ENCODE measurements around the gene STX16. TPM values are rescaled to one million over a fixed set of nuclear protein-coding genes. Genes with fewer than 3 reads are reported as not detected.

STX16 gene
- total RNA-seq, 4 donors from 2014 or later = 26.1 to 90.4 (median 47.8) TPM

DNA sequence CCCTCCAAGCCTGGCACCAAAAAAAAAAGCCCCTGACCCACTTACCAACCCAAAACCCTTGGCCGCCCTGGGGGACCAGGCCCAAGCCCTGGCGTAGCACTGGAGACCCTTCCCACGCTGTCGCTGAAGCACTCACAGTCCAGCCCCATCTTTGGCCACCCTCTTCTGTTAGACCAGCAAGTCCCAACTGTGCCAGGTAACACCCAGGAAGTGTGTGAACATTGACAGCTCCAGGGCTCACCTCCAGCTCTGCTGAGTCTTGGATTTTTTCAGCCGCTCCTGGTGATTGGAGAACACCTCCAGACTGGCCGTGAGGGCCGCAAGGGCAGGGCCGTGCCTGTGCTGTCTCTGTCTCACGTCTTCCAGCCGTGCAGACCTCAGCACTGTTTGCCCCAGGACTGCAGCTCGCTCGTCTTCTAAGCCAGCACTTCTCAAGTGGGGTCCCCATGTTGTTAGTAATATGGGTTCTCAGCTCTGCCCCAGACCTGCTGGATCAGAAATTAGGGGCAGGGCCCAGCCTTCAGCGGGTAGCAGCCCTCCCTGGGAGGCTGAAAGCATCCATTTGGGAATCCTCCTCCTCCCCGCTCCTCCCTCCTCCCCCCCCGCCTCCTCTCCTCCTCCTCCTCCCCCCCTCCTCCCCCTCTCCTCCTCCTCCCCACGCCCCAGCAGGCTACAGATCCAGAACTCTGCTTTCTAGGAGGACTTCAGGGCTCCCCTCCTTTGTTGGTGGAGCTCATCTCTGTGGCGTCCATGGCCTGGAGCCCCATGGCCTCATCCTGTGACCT lies 59.6 kb downstream of the STX16 start:
- H3K9me3 ChIP-seq = no peaks in the 10 kb centered on the region
- ATAC-seq = no peak
- no peak overlapping the region for H3K27ac ChIP-seq
- H3K36me3 ChIP-seq = peaks cover 0 to 77% of the 10 kb centered on the region in 2 donors
- TF ChIP-seq POLR2A (IDR thresholded peaks at IDR 0.05) (no peak), POLR2AphosphoS5 (IDR thresholded peaks at IDR 0.05) (no peak), EP300 (IDR thresholded peaks at IDR 0.05) (no peak)
- TF ChIP-seq, protein P1, sequence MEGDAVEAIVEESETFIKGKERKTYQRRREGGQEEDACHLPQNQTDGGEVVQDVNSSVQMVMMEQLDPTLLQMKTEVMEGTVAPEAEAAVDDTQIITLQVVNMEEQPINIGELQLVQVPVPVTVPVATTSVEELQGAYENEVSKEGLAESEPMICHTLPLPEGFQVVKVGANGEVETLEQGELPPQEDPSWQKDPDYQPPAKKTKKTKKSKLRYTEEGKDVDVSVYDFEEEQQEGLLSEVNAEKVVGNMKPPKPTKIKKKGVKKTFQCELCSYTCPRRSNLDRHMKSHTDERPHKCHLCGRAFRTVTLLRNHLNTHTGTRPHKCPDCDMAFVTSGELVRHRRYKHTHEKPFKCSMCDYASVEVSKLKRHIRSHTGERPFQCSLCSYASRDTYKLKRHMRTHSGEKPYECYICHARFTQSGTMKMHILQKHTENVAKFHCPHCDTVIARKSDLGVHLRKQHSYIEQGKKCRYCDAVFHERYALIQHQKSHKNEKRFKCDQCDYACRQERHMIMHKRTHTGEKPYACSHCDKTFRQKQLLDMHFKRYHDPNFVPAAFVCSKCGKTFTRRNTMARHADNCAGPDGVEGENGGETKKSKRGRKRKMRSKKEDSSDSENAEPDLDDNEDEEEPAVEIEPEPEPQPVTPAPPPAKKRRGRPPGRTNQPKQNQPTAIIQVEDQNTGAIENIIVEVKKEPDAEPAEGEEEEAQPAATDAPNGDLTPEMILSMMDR (IDR thresholded peaks at IDR 0.05) = no peak
- no peaks in the 10 kb centered on the region for H3K4me1 ChIP-seq
- H3K27me3 ChIP-seq = no peaks in the 10 kb centered on the region
- H3K4me3 ChIP-seq = no peak overlapping the region
- WGBS, 2 donors (ENCODE audit: low coverage in 1 of 2) = 85% methylated on average over 7 of the region's 17 CpGs; no CpG with 5 or more reads in 1 of the 2 donors

GRCh38 chr20:58711266-58712051 lies 60.4 kb downstream of the STX16 start:
- 89% methylated on average over 4 of the region's 21 CpGs; no CpG with 5 or more reads in 1 of the 2 donors for WGBS, 2 donors (ENCODE audit: low coverage in 1 of 2)

GRCh38 chr20:58712151-58712791 lies 61.2 kb downstream of the STX16 start:
- WGBS, 2 donors (ENCODE audit: low coverage in 1 of 2) = 65% methylated on average over 6 of the region's 19 CpGs; no CpG with 5 or more reads in 1 of the 2 donors
- Histone ChIP-seq H3K9me3 (no peaks in the 10 kb centered on the region), H3K4me3 (no peak overlapping the region), H3K36me3 (peaks cover 0 to 66% of the 10 kb centered on the region in 2 donors), H3K27ac (no peak overlapping the region), H3K4me1 (no peaks in the 10 kb centered on the region), H3K27me3 (no peaks in the 10 kb centered on the region)
- no peak for ATAC-seq
- no peak for TF ChIP-seq POLR2AphosphoS5 (IDR thresholded peaks at IDR 0.05)
- TF ChIP-seq POLR2A (IDR thresholded peaks at IDR 0.05) = no peak
- no peak for TF ChIP-seq EP300 (IDR thresholded peaks at IDR 0.05)
- TF ChIP-seq, protein P1 (IDR thresholded peaks at IDR 0.05) = no peak

More at GRCh38 chr20:58711266-58712051, 60.4 kb downstream of the STX16 start:
- Histone ChIP-seq H3K27ac (no peak overlapping the region), H3K9me3 (no peaks in the 10 kb centered on the region), H3K27me3 (no peaks in the 10 kb centered on the region), H3K4me3 (no peak overlapping the region), H3K36me3 (peaks cover 0 to 74% of the 10 kb centered on the region in 2 donors), H3K4me1 (no peaks in the 10 kb centered on the region)
- no peak for TF ChIP-seq POLR2AphosphoS5 (IDR thresholded peaks at IDR 0.05)
- ATAC-seq = no peak

- Histone ChIP-seq H3K27ac (no peak overlapping the region), H3K27me3 (no peaks in the 10 kb centered on the region), H3K4me1 (no peaks in the 10 kb centered on the region), H3K9me3 (no peaks in the 10 kb centered on the region), H3K36me3 (peaks cover 0 to 58% of the 10 kb centered on the region in 2 donors), H3K4me3 (no peak overlapping the region)
- WGBS, 2 donors (ENCODE audit: low coverage in 1 of 2) = 83 to 96% methylated on average over 3 to 5 of the region's 24 CpGs
- TF ChIP-seq, protein P1 (IDR thresholded peaks at IDR 0.05) = no peak
- TF ChIP-seq POLR2A (IDR thresholded peaks at IDR 0.05) = no peak
- no peak for TF ChIP-seq EP300 (IDR thresholded peaks at IDR 0.05)
- no peak for TF ChIP-seq POLR2AphosphoS5 (IDR thresholded peaks at IDR 0.05)
- no peak for ATAC-seq
Measured at GRCh38 chr20:58712806-58713731, 62.0 kb downstream of the STX16 start.

Data from gastroesophageal sphincter (tissue), 4 donors.